ENCODE results near the gene IDS.

DNA sequence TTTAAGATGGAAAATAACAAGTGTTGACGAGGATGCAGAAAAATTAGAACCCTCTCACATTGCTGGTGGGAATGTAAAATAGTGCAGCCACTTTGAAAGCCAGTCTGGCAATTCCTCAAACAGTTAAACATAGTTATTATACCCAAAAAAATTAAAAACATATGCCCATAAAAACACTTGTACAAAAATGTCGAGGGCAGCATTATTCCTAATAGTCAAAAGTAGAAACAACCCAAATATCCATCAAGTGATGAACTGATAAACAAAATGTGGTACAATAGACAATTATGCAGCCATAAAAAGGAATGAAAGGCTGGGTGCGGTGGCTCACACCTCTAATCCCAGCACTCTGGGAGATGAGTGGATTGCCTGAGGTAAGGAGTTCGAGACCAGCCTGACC is 6.3 kb downstream of the IDS start:
- TF ChIP-seq, protein P1, sequence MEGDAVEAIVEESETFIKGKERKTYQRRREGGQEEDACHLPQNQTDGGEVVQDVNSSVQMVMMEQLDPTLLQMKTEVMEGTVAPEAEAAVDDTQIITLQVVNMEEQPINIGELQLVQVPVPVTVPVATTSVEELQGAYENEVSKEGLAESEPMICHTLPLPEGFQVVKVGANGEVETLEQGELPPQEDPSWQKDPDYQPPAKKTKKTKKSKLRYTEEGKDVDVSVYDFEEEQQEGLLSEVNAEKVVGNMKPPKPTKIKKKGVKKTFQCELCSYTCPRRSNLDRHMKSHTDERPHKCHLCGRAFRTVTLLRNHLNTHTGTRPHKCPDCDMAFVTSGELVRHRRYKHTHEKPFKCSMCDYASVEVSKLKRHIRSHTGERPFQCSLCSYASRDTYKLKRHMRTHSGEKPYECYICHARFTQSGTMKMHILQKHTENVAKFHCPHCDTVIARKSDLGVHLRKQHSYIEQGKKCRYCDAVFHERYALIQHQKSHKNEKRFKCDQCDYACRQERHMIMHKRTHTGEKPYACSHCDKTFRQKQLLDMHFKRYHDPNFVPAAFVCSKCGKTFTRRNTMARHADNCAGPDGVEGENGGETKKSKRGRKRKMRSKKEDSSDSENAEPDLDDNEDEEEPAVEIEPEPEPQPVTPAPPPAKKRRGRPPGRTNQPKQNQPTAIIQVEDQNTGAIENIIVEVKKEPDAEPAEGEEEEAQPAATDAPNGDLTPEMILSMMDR (IDR thresholded peaks at IDR 0.05) = no peak
- TF ChIP-seq POLR2A (IDR thresholded peaks at IDR 0.05) (no peak), POLR2AphosphoS5 (IDR thresholded peaks at IDR 0.05) (no peak)

Measured in sigmoid colon (tissue), 4 donors.